ENCODE data around the gene VASH2.

GRCh38 chr1:212952641-212952976 lies 2.3 kb downstream of the VASH2 start:
- TF ChIP-seq CTCF (IDR thresholded peaks at IDR 0.05) (no peak), POLR2AphosphoS5 (IDR thresholded peaks at IDR 0.05; ENCODE audit: insufficient read depth in 1 of 2, low read depth in 1 of 2) (no peak)

All from vagina (tissue), 2 donors.